IPS-15b (cell line): ENCODE measurements around the gene UBXN11.
"Not testable (repeated sequence)": the region's sequence is repeated elsewhere in the genome, so short reads cannot be mapped to it uniquely, and the experiment has no call there.

Experiments used
- H3K27me3 ChIP-seq: one replicate; pipeline ENCODE4 v1.6.1; 2013; ENCODE audit warnings: low read length; ENCODE audit not compliant: control insufficient read depth, insufficient read depth
- H3K36me3 ChIP-seq: one replicate; pipeline ENCODE4 v1.6.1; 2013; ENCODE audit warnings: low read length; ENCODE audit not compliant: control insufficient read depth, insufficient read depth
- H3K4me1 ChIP-seq: one replicate; pipeline ENCODE4 v1.6.1; 2013; ENCODE audit warnings: mild to moderate bottlenecking, low read length; ENCODE audit not compliant: control insufficient read depth, insufficient read depth
- H3K4me3 ChIP-seq: one replicate; pipeline ENCODE4 v1.5.1; 2013; ENCODE audit warnings: low read depth, low read length
- H3K9ac ChIP-seq: one replicate; pipeline ENCODE4 v1.6.1; 2013; ENCODE audit warnings: low read depth, mild to moderate bottlenecking, low read length
- H3K9me3 ChIP-seq: one replicate; pipeline ENCODE4 v1.6.1; 2013; ENCODE audit warnings: mild to moderate bottlenecking, low read length; ENCODE audit not compliant: control insufficient read depth, insufficient read depth

The UBXN11 gene

GRCh38 chr1:26315874-26316850 is 9.7 kb upstream of the UBXN11 start:
- H3K4me3 ChIP-seq = no peak overlapping the region

GRCh38 chr1:26314501-26314900 is 8.1 kb upstream of the UBXN11 start:
- H3K9ac ChIP-seq = no peak overlapping the region
- H3K4me3 ChIP-seq = no peak overlapping the region
- H3K36me3 ChIP-seq = no peaks in the 10 kb centered on the region
- H3K9me3 ChIP-seq = no peaks in the 10 kb centered on the region
- H3K4me1 ChIP-seq = peaks cover 8% of the 10 kb centered on the region
- no peaks in the 10 kb centered on the region for H3K27me3 ChIP-seq

More at GRCh38 chr1:26315874-26316850, 9.7 kb upstream of the UBXN11 start:
- Histone ChIP-seq H3K9ac (no peak overlapping the region), H3K36me3 (peaks cover 3% of the 10 kb centered on the region), H3K27me3 (no peaks in the 10 kb centered on the region), H3K9me3 (no peaks in the 10 kb centered on the region), H3K4me1 (peaks cover 8% of the 10 kb centered on the region)

GRCh38 chr1:26307966-26308899 is 1.8 kb upstream of the UBXN11 start:
- H3K9ac ChIP-seq, H3K36me3 ChIP-seq, H3K4me1 ChIP-seq, H3K4me3 ChIP-seq, H3K9me3 ChIP-seq, H3K27me3 ChIP-seq: not testable (repeated sequence)

- Histone ChIP-seq H3K36me3 (no peaks in the 10 kb centered on the region), H3K27me3 (no peaks in the 10 kb centered on the region), H3K9me3 (no peaks in the 10 kb centered on the region), H3K4me1 (peaks cover 6% of the 10 kb centered on the region), H3K4me3 (peak overlapping the region; percentile 65), H3K9ac (no peak overlapping the region)
These were observed 936 bp upstream of the UBXN11 start for GRCh38 chr1:26307363-26307781.

GRCh38 chr1:26305667-26306289 is 658 bp downstream of the UBXN11 start:
- Histone ChIP-seq H3K4me3 (peak overlapping the region; percentile 96), H3K9ac (peak overlapping the region; percentile 41), H3K4me1 (peaks cover 6% of the 10 kb centered on the region), H3K36me3 (no peaks in the 10 kb centered on the region), H3K9me3 (no peaks in the 10 kb centered on the region), H3K27me3 (no peaks in the 10 kb centered on the region)

GRCh38 chr1:26302733-26303405 is 3.6 kb downstream of the UBXN11 start:
- H3K9ac ChIP-seq = no peak overlapping the region
- no peaks in the 10 kb centered on the region for H3K27me3 ChIP-seq
- peaks cover 4% of the 10 kb centered on the region for H3K36me3 ChIP-seq
- H3K9me3 ChIP-seq = no peaks in the 10 kb centered on the region
- no peak overlapping the region for H3K4me3 ChIP-seq
- peaks cover 6% of the 10 kb centered on the region for H3K4me1 ChIP-seq

GRCh38 chr1:26300578-26301275 is 5.7 kb downstream of the UBXN11 start:
- no peaks in the 10 kb centered on the region for H3K27me3 ChIP-seq
- H3K36me3 ChIP-seq = peaks cover 7% of the 10 kb centered on the region
- H3K9me3 ChIP-seq = no peaks in the 10 kb centered on the region
- no peak overlapping the region for H3K9ac ChIP-seq
- no peak overlapping the region for H3K4me3 ChIP-seq
- no peaks in the 10 kb centered on the region for H3K4me1 ChIP-seq

- H3K9ac ChIP-seq = no peak overlapping the region
- H3K4me1 ChIP-seq = no peaks in the 10 kb centered on the region
- peaks cover 10% of the 10 kb centered on the region for H3K36me3 ChIP-seq
- no peak overlapping the region for H3K4me3 ChIP-seq
- H3K9me3 ChIP-seq = no peaks in the 10 kb centered on the region
- H3K27me3 ChIP-seq = no peaks in the 10 kb centered on the region
These were observed 8.7 kb downstream of the UBXN11 start for GRCh38 chr1:26297791-26298124.

GRCh38 chr1:26297057-26297790 is 9.2 kb downstream of the UBXN11 start:
- Histone ChIP-seq H3K27me3 (no peaks in the 10 kb centered on the region), H3K9ac (no peak overlapping the region), H3K36me3 (peaks cover 10% of the 10 kb centered on the region), H3K4me1 (no peaks in the 10 kb centered on the region), H3K9me3 (no peaks in the 10 kb centered on the region), H3K4me3 (no peak overlapping the region)

- H3K36me3 ChIP-seq = peaks cover 10% of the 10 kb centered on the region
- no peaks in the 10 kb centered on the region for H3K9me3 ChIP-seq
- H3K27me3 ChIP-seq = no peaks in the 10 kb centered on the region
- H3K4me3 ChIP-seq = no peak overlapping the region
- H3K4me1 ChIP-seq = no peaks in the 10 kb centered on the region
- H3K9ac ChIP-seq = no peak overlapping the region
These were observed 9.9 kb downstream of the UBXN11 start for GRCh38 chr1:26296340-26297056.
